HUDEP-2 (cell line): ENCODE data around the gene SLC34A2.
"Not testable (repeated sequence)": the region's sequence is repeated elsewhere in the genome, so short reads cannot be mapped to it uniquely, and the experiment has no call there.

ENCODE experiments used
- DNase-seq, 76 experiments: peaks; one replicate each; lab custom pipeline; 2025; ENCODE audit not compliant: unreplicated experiment in 76 of 76; lab: John Stamatoyannopoulos, UW

Gene SLC34A2

GRCh38 chr4:25654971-25655963, at the start of gene SLC34A2:
TSS of gene SLC34A2 (plus strand) at chr4:25655851. CDS start at chr4:25662501, 6,650 bp downstream.
- no peak for DNase-seq

- no peak for DNase-seq
These were observed 47.0 kb upstream of the SLC34A2 start for GRCh38 chr4:25608644-25609043.

- no peak for DNase-seq
These were observed 45.7 kb upstream of the SLC34A2 start for GRCh38 chr4:25609976-25610375.

- not testable (repeated sequence) for DNase-seq
These were observed 42.0 kb upstream of the SLC34A2 start for GRCh38 chr4:25613613-25614012.

DNA sequence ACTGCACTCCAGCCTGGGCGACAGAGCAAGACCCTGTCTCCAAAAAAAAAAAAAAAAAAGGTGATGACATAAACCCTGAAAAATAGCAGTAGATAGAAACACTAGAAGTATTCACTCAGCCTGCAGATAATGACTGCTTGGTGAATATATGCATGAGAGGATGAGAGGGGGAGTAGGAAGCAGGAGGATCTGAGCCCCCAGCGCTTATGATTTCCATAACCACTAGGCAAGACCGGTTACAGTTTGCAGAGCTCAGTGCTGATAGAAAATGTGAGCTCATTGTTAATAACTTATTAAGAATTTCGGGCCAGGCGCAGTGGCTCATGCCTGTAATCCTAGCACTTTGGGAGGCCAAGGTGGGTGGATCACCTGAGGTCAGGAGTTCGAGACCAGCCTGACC, 40.8 kb upstream of the SLC34A2 start:
- DNase-seq, result no peak

DNA sequence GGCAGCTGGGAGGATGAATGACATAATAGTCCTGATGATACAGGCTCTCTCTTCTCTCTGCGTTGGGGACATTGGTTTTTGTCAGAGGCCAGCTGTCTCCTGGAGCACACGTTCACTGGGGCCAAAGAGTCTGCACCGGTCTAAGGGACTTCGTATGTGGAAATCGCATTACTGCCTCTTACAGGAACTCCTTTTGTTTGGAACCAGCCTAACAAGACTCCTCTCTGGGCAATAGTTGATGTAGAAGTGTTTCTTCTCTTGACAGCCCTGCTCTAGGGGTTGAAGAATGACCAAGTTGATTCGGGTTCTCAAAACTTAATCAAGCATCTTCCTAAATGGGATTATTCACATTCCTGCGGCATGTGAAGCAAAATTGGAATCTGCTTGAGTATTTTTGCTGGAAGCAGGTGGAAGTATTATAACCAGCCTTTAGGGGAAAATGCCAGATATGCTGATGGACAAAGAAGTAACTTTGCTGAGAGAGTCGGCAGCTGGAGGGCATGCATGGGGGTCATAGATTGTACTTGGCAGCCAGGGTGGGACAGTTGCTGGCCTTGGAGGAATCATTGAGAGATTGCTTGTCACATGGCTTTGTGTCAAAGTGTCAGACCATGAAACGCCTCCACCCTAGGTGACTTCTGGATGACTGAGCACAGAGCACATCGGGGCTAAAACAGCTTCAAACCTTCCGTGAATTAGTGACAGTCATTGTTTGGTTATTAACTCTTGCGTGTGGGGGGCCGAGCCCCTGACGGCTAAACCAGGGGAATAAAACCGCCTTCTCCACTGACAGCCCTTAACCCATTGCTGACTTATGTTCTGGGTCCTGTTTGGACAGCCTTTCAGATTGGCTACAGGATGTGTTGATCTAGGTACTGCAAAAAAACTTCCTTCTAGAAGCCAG, 34.4 kb upstream of the SLC34A2 start:
- DNase-seq, result no peak

DNA sequence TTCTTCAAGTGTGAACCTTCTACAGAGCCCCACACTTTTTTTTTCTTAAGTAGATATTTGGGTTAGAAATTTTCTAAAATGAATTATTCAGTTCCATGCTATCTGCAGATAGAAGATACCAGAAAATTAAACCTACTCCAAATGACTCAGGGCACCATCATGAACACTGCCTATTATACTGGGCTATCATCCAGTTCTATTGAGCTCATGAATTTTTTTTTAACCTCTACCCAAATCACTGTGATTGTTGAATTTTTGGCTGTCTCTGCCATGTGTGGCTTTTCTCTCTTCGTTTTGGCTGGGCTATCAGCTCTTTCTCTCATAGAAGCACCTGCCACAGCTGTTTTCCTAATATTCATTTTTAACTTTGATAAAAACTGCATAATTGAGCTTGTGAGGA, 31.0 kb upstream of the SLC34A2 start:
- no peak for DNase-seq

DNA sequence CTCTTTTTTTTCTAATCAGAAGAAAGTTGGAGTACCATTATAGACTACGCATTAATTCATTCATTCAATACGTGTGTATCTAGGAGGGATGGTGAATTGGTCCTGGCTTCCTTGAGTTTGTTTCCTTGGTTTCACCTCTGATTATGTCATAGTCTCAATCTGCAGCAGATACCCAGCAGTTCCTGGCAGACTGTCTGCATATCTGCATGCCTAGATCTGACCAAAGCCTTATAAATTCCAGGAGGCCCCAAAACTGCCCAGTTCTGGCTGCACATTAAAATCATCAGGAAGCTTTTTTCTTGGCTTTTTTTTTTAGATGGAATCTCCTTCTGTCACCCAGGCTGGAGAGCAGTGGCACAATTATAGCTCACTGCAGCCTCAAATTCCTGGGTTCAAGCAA, 27.2 kb upstream of the SLC34A2 start:
- no peak for DNase-seq

DNA sequence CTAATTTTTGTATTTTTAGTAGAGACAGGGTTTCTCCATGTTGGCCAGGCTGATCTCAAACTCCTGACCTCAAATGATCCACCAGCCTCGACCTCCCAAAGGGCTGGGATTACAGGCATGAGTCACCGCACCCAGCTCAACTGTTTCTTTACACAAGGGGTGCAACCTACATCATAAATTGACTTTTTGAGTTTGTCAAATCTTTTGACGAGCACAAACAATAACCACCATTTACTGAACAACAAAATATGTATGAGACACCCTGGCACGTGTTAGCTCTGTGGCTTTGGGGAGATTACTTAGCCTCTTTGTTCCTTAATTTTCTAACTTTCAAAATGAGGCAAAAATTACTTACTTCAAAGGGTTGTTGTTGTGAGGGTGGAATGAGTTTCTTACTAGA, 23.5 kb upstream of the SLC34A2 start:
- no peak for DNase-seq

GRCh38 chr4:25633541-25633940, 22.1 kb upstream of the SLC34A2 start:
- DNase-seq, result no peak

DNA sequence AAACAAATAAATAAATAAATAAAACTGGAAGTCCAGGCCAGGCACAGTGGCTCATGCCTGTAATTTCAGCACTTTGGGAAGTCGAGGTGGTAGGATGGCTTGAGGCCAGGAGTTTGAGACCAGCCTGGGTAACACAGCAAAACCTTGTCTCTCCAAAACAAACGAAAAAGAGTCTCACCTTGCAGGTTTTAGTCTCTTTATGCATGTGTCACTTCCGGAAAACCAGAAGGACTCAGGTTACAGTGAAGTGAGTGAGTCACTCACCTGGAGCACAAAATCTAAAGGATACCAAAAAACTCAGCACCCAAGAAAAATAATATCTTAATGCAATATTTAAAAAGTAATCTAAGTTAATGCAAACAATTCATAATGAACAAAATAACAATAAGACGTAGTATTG, 20.1 kb upstream of the SLC34A2 start:
- no peak for DNase-seq

DNA sequence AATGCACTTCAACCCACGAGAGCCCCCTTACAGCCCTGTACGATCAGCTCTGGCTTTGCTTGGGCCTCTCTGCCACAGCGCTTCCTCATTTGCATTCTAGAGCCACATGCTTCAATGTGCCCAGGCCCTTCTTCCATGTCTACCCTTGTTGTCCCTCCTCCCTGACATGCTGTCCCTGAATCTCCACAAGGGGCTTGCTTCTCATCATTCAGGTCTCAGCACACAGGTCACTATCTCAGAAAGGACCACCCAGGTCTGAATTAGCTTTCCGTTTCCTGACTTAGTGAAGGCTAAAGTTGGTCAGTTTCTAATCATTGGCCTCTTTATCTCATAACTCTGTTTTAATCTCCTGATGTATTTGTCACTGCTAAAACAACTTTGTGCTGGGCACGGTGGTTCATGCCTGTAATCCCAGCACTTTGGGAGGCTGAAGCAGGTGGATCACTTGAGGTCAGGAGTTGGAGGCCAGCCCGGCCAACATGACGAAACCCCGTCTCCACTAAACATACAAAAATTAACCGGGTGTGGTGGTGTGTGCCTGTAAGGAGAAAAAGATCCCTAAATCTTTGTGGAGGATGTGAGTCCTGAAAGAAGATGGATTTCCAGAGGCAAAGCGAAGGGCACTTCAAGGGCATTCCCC, 17.9 kb upstream of the SLC34A2 start:
- no peak for DNase-seq

GRCh38 chr4:25638221-25638601, 17.4 kb upstream of the SLC34A2 start:
- no peak for DNase-seq

DNA sequence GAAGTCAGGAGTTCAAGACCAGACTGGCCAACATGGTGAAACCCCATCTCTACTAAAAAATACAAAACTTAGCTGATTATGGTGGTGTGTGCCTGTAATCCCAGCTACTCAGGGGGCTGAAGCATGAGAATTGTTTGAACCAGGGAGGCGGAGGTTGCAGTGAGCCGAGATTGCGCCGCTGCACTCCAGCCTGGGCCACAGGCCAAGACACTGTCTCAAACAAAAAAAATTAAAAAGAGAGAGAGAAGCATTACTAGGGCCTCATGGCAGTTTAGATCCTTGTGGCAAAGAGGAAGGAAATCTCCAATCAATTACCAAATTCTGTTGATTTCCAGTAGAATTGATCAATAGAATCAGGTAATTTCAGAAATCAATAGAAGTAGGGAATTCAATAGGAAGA, 16.8 kb upstream of the SLC34A2 start:
- no peak for DNase-seq

DNA sequence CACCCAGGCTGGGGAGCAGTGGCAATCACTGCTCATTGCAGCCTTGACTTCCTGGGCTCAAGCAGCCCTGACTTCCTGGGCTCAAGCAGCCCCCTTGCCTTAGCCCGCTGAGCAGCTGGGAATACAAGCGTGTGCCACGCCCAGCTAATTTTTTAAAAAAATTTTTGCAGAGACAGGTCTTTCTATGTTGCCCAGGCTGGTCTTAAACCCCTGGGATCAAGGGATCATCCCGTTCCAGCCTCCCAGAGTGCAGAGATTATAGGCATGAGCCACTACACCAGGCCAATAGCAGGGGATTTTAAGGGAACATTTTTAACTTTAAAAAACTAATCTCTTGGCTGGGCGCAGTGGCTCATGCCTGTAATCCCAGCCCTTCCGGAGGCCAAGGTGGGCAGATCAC, 5.3 kb upstream of the SLC34A2 start:
- DNase-seq, result no peak

- DNase-seq, result no peak
These were observed 4.0 kb upstream of the SLC34A2 start for GRCh38 chr4:25651682-25652081.

DNA sequence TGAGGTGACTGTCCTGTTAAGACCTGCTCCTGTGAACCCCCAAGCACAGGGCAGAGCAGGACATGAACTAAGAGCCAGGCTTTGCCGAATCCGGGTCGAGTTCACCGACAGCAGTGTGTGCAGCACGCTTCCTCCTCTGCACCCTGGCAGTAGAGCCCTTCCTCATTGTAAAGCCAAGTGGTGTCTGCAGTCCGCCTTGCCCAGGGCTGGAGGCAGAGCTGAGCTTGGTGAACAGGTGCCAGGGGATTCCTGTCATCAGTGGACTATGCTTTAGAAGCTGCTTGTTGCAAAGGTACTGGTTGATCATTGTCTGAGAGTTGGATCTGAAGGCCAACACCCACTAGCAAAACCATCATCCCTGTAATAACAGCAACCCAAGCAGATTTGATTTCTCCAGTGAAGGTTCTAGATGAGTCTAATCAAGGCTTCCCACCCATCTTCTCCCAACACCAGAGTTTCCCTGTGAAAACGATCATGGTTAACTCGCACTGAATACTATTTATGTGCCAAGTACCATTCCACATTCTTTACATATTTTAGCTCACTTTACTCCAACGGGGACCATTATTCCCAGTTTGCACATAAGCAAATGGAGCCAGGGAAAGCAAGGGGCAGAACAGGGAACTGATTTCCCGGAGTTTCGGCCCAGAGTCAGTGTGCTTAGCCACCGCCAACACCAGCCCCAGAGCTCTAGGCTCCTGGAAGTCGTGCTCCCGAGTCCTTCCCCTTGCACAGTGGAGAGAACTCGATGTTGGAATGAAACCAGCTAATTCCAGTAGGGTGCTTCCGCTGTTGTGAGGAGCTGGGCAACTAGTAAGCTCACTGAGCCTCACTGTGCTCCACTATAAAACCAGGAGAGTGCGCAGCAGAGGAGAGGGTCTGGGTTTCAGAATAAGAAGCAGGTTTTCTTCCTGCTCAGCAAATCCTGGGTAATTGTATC, 1.4 kb upstream of the SLC34A2 start:
- no peak for DNase-seq

DNA sequence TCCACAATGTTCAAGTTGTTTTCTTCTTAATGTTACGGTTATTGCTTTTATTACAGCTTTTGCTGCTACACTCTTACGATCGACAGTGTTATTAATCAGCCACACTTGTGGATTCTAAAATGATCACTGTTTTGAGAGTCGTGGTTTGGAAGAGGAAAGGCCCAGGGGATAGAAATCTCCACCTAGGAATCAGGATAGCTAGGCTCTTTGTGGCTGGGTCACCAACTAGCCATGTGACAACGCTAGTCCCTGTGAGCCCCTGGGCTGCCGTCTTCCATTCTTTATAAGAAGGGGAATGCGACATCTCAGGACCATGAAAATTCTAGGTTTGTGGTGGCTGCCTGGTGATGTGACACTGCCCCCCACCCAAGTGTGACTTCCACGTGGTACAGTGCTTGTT, 380 bp downstream of the SLC34A2 start:
- no peak for DNase-seq

GRCh38 chr4:25658357-25658771, 2.7 kb downstream of the SLC34A2 start:
- no peak for DNase-seq

- DNase-seq, result no peak
These were observed 3.1 kb downstream of the SLC34A2 start for GRCh38 chr4:25658777-25659176.
